Anterior cingulate cortex (tissue), 58 donors: ENCODE data around the gene USH1C.

Source experiments
- DNase-seq, 58 donors: peaks; one replicate each; lab custom pipeline; 2025; lab: John Stamatoyannopoulos, UW

USH1C gene

DNA sequence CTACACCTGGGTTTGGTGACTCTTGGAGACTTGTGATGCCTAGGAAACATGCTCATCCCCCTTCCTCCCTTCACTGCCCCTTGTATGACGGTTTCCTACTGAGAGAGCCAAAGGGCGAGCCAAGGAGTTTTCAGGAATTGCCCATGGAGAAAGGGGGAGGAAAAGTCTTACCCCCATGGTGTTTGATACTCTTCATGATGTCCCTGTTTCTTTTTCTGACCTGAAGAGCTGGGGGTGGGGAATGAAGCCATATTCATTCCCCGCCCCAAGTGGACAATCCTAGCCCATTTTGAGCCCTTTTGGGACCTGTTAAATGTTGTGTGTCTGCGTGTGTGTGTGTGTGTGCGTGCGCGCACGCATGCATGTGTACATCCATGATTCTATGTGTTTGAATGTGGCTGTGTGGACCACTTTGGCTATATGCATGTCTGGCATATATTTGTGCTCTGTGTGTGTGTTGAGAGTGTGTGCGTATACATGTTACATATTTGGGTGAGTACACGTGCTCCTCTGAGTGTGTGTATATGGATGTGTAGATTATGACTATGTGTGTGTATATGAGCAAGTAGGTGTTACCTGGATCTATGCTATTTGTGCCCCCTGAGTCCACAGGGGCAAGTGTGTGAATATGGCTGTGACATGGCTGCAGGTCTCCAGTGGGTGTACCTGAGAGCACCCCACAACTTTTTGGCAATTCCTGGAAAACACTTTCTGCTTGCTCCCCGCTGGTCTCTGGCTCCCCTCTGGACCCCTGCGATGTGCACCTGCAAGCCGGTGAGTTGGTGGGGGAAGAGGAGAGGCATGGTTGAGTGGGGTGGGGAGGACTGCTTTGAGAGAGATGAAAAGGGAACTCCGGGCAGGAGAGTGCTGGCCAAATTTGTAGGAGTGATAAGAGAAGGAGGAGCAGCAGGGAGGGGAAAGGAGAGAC is 27.5 kb upstream of the USH1C start:
- no peak for DNase-seq

DNA sequence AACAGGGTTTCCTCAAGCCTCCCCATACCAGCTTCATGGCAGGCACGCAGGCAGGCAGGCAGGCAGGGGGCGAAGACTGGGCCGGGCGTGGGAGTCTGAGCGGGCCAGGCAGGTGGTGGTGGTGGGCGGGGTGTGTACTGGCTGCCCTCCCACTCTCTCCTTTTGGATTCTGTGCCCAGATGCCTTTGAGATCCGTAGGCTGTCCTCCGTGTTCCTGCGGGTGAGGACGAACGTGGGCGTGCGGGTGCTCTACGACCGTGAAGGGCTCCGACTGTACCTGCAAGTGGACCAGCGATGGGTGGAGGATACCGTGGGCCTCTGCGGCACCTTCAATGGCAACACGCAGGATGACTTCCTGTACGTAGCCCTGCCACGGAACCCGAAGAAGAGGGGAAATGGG is 25.8 kb upstream of the USH1C start:
- peak in 17 of 58 donors; percentile 5 to 59 (median 23) for DNase-seq

DNA sequence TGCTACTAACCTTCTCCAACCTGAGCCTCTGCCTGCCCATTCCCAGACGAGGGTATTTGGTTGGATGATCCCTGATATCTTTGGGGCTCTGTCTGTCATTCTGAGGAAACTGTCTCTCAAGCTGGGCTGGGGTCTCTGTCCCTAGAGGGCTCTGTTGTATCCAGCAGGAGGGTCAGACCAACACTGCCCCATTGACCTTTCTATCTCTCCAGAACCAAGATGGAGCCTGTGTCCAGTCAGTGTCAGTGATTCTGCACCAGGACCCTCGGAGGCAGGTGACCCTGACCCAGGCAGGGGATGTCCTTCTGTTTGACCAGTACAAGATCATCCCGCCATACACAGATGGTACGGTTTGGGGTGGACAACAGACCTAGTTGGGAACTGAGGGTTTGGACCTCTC is 24.7 kb upstream of the USH1C start:
- DNase-seq: no peak

DNA sequence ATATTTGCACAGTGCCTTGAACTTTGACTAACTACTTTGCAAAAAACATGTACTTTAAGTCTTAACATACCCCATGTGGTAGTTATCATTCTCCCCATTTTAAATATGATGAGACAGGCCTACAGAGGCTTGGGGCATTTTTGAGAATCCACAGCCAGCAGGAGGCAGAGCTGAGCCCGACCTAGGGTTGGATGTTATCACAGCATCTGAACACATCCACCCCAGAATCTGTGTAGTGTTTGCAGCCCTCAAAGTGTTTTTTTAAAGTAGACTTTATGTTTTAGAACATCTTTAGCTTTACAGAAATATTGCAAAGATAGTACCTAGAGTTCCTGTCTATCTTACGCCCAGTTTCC is 20.4 kb upstream of the USH1C start:
- no peak for DNase-seq

DNA sequence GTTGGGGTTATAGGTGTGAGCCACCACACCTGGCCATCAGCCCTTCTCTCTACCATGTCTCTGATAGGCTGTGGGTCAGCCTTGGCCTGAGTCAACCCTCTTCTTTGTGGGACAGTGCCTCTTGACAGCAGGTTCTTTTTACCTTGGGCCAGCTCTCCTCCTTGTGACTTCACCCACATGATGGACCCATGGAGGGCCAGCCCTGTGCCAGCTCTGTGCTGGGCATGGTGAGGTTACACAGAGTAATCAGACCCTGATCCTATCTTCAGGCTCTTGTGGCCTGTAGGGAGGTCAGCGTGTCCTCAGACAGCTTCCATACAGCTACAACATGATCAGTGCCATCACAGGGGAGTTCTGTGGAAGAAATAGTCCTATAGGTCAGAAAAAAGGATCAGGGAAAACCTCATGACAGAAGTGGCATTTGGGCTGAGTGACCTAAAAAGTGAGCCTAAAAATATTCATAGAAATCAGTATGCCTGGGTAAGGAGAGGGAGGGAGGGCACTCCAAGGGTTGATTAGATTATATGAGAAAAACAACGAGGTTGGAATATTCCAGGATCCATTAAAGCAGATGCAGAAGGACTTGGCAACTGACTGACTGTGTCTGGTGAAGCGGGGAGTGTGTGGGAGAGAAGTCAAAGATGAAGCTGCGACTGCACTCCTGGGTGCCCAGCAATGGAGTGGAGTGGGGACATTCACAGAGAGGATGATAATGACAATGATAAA is 19.9 kb upstream of the USH1C start:
- DNase-seq: no peak

DNA sequence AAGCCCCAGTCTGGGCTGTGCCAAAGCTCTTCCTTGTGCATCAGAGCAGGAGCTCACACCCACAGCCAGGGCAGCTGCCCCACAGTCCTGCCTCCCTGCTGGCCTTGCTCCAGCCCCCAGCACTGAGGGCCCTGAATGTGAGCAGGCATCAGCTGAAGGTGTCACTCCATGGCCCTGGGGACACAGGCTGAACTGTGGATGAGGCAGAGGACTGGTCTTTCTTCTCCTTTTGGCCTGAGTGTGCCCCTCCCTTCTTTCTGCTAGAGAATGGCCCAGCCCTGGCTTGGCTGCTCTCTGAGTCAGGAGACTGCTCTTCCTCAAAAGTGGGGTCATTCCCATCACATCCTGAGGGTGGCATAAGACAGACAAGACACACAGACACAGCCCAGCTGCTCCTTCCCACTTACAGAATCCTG is 19.0 kb upstream of the USH1C start:
- DNase-seq: no peak

DNA sequence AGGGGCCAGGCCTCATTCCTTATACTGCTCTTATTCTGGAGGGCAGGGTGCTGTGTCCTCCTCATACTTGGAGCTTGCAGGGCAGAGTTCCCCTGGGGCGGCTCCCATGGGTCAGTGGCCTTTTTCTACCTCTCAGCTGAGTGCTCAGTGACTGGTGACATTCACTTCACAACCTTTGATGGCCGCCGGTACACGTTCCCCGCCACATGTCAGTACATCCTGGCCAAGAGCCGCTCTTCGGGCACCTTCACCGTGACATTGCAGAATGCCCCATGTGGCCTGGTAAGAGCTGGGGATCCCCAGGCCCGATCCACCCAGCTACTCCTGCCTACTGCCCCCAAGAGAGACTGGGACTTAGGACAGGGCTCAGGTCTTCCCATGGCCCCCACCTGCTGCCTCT is 17.3 kb upstream of the USH1C start:
- DNase-seq: no peak

DNA sequence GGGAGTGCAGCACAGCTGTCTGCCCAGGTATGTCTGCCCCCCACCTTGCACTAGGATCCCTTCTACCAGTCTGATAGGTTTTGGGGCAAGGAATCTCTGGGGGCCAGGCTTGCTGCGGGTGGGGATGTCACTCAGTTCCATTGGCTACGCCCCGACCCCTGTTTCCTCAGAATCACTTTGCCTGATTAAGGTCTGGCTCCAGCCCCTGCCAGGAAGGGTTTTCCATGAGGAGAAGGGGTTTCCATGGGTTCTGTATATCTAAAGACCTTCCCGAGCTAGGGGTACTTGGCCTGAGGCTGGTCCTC is 16.8 kb upstream of the USH1C start:
- no peak for DNase-seq

DNA sequence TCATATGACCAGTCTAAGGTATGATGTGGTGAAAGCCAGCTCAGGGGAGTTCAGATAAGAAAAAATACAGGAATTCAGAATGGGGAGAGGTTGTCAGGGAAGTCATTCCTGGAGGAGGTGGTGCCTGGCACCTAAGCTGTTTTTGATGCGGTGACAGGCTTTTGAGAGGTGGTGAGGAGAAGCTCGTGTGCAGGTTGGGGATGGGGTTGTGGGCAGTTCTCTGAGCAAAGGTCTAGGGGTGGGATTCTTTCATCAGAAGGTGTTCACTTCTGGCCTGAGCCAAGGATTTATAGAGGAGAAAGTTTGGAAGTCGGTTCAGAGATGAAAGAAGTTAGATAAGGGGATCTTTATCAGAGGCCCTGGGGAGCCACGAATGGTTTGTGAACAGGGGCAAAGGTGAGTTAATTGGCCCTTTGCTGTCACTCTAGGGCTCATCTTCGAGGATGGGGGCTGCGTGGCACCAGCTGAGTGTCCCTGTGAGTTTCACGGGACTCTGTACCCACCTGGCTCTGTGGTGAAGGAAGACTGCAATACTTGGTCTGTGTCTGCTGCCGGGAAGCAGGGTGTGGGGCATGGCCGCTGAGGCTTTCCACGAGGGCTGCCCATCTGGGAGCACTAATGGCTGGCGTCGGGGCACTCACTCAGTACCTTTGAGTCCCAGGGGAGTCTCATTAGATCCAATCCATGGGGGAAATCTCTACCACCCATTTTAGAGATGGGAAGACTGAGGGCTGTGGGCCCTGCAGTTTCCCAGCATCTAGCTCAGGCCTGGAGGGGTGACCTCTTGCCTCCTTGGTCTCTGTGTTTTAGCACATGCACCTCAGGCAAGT is 16.3 kb upstream of the USH1C start:
- DNase-seq: no peak

DNA sequence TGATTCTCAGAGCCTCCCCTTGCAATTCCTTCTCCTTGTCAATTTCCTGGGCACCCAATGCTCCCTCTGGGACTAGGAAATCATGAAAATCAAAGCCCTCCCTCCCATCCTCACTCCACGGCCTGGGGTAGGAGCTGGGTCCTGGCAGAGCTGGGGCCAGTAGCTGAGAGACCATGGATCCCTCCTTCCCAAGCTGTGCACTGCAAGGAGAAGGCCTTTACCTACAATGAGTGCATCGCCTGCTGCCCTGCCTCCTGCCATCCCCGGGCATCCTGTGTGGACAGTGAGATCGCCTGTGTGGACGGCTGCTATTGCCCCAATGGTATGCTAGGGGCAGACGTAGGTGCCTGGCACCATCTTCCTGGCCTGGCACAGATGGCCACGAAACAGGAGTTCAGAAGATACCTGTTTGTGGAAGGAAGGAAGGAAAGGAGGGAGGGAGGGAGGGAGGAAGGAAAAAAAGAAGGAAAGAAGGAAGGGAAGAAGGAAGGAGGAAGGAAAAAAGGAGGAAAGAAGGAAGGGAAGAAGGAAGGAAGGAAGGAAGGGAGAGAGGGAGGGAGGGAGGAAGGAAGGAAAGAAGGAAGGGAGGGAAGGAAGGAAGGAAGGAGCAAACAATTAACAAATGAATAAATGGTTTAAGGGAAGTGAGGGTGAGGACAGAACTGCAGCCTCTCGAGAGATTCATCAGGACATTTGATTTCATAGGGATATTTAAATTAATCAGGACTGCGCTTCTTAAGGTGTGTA is 15.3 kb upstream of the USH1C start:
- DNase-seq: no peak

DNA sequence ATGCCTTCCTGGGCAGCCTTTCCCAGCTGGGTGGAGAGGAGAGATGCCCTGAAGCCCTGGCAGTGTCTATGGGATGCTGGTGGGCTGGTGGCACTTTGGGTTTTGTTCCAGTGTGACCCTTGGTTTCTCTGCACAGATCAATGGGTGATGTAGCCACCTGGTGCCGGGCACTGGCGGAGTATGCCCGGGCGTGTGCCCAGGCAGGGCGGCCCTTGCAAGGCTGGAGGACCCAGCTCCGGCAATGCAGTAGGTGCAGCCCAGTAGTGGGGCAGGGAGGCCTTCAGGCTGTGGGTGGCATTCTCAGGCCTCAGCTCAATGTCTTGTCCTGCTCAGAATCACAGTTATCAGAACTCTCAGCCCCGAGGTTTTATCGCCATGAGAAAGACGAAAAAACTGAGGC is 14.7 kb upstream of the USH1C start:
- no peak for DNase-seq

DNA sequence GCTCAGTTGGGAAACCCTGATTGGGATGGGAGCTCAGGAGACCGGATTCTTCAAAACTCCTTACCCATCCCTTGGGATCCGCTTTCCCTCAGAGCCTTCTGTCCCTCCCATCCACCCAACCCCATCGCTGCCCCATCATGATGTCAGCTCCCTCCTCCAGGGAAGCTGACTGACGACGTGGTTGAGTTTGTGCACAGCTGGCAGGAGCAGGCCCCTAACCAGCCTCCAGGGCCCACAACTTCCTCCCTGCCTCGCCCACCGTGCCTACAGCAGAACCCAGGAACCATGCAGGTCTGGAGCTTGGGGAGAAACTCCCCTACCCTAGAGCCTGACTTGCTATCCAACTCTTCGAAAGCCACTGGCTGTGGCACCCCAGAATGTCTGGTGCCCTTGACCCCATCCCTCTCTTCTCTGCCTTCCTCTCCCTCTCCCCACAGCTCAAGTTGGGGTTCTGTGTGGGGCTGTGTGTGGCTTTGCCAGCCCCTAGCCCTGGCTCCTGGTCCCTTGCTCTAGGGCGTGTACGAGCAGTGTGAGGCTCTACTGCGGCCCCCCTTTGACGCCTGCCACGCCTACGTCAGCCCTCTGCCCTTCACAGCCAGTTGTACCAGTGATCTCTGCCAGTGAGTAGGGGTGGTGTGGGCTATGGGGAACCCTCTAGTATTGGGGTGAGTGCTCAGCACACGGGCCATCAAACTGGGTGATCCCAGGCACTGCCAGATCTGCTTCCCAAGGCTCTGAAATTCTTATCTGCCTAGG is 14.0 kb upstream of the USH1C start:
- DNase-seq: no peak

DNA sequence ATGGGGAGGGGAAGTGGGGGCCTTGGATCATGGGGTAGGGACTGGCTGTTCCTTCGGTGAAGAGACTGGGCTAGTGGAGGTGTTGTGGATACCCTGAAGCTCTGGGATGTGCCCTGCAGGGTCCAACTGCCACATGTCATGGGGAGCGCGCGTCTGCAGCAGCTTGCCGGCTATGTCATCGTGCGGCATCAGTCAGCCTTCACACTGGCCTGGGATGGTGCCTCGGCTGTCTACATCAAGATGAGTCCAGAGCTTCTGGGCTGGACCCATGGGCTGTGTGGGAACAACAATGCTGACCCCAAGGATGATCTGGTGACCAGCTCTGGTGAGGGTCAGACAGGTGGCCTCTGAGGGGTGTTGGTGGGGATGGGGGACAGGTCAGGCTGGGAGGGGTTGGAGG is 12.8 kb upstream of the USH1C start:
- DNase-seq: no peak

DNA sequence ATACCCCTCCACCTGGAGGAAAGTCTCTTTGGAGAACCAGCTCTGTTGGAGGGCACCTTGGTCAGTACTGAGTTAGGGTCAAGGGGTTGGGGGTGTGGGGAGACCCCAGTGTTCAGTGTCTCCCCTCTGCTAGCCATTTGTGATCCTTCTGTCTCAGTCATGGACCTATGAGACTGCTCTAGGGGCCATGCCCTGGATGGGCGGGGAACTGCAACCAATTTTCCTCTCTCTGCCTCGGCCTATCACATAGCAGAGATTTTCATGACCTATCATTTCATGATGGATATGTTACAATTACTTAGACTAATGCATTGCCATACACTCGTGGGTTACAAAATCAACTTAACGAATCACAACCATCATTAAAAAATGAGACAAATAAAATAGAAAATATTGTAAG is 10.3 kb upstream of the USH1C start:
- DNase-seq: no peak

DNA sequence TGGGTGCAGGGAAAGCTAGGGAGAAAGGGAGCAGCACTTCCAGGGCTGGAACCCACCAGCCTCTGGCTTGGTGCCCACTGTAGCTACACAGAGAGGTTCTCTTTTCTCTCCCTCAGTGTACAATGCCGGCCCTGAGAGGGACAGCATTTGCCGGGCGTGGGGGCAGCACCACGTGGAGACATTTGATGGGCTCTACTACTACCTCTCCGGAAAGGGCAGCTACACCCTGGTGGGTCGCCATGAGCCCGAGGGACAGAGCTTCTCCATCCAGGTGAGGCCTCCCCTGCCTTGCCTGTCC is 9.0 kb upstream of the USH1C start:
- no peak for DNase-seq

DNA sequence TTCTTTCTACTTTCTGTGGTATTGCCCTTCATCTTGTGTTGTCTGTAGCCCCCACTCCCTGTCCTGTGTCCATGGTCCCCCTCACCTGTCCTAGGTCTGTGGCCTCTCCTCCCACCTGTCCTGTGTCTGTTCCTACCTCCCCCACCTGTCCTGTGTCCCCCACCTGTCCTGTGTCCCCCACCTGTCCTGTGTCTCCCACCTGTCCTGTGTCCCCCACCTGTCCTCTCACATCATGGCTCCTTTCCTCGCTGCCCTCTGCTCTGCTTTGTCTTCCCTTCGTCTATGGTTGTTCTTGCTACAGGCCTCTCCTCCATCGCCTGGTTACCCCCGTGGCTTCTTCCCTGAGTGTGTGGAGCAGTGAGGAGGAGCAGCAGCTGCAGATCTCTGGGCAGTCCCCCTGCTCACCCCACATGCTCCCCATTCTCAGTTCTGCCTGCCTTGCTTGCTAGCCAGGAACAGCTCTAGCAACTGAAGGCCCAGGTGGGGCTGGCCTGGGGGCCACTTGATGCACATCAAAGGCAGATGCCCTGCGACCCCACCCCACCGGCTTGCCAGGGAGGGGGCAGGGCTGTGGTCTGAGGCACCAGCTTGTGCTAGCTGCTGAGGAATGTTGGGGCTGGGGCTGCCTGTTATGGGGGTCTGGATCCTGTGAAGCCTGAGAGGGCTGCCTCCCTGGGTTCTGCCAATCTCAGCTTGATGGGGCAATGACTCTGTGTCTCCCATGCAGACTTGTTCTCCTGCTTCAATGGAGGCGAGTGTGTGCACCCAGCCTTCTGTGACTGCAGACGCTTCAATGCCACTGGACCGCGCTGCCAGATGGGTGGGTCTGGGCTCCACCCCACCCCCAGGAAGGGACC is 8.4 kb upstream of the USH1C start:
- no peak for DNase-seq

DNA sequence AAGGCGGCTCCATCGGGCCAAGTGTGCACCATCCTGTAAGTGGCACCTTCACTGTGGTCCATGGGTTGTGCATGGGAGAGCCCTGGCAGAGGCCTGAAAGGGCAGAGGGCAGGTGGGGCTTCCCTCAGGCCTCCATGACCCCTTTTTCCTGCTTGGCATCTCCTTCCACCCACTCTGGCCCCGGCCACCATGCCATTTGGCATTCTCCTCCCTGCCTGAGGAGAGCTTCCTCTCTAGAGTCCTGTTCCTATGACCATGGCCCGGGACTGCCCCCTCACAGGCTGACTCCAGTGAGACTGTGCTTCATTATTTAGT is 7.8 kb upstream of the USH1C start:
- DNase-seq: no peak

DNA sequence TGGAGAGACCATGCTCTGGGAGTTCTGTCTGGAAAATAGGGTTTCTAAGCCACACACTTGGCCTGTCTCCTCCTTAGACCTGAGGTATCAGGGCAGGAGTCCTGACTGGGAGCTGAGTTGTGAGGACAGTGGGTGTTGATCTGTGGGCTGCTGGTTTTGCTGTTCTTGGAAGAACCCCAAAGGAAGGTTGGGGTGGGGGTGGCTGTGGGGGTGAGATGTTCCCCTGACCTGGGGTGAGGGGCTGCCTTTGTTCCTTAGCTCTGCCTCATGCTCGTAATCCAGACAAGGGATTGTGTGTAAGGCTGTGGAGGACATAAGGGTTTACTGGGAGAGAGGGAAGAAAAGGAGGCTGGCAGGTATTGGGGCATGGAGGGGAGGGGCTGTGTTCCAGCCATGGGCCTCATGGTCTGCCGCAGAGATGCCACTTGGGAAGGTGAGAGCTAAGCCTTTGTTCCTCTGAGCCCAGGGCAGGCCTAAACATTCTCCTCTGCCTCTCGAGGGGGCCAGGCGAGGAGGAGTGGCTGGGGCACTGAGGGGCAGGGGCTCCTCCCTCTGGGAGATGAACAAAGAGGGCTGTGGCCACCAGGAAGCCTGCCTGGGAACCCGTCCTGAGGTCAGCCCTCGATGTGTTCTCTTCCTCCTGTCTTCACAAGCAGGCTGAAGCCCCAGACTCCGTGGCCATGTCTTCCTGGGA is 7.3 kb upstream of the USH1C start:
- DNase-seq: no peak
